Breast epithelium (tissue), 4 donors: ENCODE data around the gene TMEM233. TPM values are rescaled to one million over a fixed set of nuclear protein-coding genes. Genes with fewer than 3 reads are reported as not detected.

Source experiments
- DNase-seq, 2 donors: peaks; one replicate each; pipeline ENCODE4 v3.0.0-alpha.2; 2019; ENCODE audit warnings: low spot score in 2 of 2
- H3K27ac ChIP-seq, 2 donors: fragments of 200-600 bp; sonication (generic) in 1 of 2; one replicate each; pipeline ENCODE4 v1.5.1; 2016 to 2019; ENCODE audit warnings: mild to moderate bottlenecking in 1 of 2
- H3K27me3 ChIP-seq, 2 donors: fragments of 200-600 bp; sonication (generic) in 1 of 2; one replicate each; pipeline versions ENCODE4 v1.5.1 to v1.6.0; 2017 to 2019; ENCODE audit warnings: control low read depth in 1 of 2, mild to moderate bottlenecking in 1 of 2
- H3K36me3 ChIP-seq: fragments of 200-600 bp; one replicate; pipeline ENCODE4 v1.5.1; 2019
- H3K4me1 ChIP-seq, 2 donors: fragments of 200-600 bp; sonication (generic); one replicate each; pipeline ENCODE4 v1.5.1; 2016 to 2019; ENCODE audit warnings: control low read depth in 1 of 2
- H3K4me3 ChIP-seq, 3 donors: fragments of 200-600 bp; sonication (generic); 1 replicate in 2 of 3; 2 replicates in 1 of 3; pipeline ENCODE4 v1.5.1; 2016 to 2019; ENCODE audit warnings: mild to moderate bottlenecking in 3 of 3, moderate library complexity in 2 of 3
- H3K9me3 ChIP-seq, 2 donors: fragments of 200-600 bp; sonication (generic) in 1 of 2; one replicate each; pipeline ENCODE4 v1.5.1; 2016 to 2019; ENCODE audit warnings: control low read depth in 1 of 2
- POLR2A ChIP-seq: fragments of 450-650 bp; IDR thresholded peaks from one replicate; pipeline ENCODE4 v1.6.1; 2016; ENCODE audit warnings: antibody characterized with exemption, mild to moderate bottlenecking, moderate library complexity
- POLR2AphosphoS5 ChIP-seq, 3 donors: sonication (generic); formaldehyde crosslinking; IDR thresholded peaks; one replicate each; pipeline ENCODE4 v1.6.1; 2017; ENCODE audit warnings: antibody characterized with exemption in 3 of 3
- intact Hi-C: fragments of 100-400 bp; cut with DNase I; formaldehyde crosslinking; loops from one replicate; pipeline ENCODE4 v1.15.1; 2023; ENCODE audit warnings: low total_unique reads
- total RNA-seq, 3 donors: library from RNA; depleted of rRNA; stranded (reverse); fragments of >200 nt; gene quantifications; one replicate each; pipeline ENCODE4 v1.1.0, GENCODE V29; 2016
- TF ChIP-seq, protein P1 (sequence below), 3 donors: fragments of 450-650 bp; IDR thresholded peaks; one replicate each; pipeline ENCODE4 v1.5.1; 2016 to 2017; ENCODE audit warnings: antibody characterized with exemption in 3 of 3, mild to moderate bottlenecking in 3 of 3, moderate library complexity in 3 of 3

The TMEM233 gene
- total RNA-seq, 3 donors from 2014 or later: 0.48 TPM; not detected in 2

DNA sequence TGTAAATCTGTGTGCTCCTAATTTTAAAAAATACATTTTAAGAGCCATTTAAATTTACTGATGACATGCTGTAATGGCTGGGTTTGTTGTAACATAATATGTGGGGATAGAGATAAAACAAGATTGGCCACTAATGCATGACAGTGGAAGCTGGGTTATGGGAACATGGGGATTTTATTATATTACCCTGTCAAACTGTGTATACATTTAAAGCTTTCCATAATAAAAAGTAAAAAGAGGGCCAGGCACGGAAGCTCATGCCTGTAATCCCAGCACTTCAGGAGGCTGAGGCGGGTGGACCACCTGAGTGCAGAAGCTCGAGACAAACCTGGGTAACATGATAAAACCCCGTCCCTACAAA, 9.1 kb downstream of the TMEM233 start:
- no peak overlapping the region for H3K4me3 ChIP-seq
- no peaks in the 10 kb centered on the region for H3K36me3 ChIP-seq
- no peak overlapping the region for H3K27ac ChIP-seq
- DNase-seq: no peak
- no peaks in the 10 kb centered on the region for H3K4me1 ChIP-seq
- TF ChIP-seq, protein P1, sequence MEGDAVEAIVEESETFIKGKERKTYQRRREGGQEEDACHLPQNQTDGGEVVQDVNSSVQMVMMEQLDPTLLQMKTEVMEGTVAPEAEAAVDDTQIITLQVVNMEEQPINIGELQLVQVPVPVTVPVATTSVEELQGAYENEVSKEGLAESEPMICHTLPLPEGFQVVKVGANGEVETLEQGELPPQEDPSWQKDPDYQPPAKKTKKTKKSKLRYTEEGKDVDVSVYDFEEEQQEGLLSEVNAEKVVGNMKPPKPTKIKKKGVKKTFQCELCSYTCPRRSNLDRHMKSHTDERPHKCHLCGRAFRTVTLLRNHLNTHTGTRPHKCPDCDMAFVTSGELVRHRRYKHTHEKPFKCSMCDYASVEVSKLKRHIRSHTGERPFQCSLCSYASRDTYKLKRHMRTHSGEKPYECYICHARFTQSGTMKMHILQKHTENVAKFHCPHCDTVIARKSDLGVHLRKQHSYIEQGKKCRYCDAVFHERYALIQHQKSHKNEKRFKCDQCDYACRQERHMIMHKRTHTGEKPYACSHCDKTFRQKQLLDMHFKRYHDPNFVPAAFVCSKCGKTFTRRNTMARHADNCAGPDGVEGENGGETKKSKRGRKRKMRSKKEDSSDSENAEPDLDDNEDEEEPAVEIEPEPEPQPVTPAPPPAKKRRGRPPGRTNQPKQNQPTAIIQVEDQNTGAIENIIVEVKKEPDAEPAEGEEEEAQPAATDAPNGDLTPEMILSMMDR (IDR thresholded peaks at IDR 0.05): no peak
- TF ChIP-seq POLR2A (no peak), POLR2AphosphoS5 (IDR thresholded peaks at IDR 0.05) (no peak)
- intact Hi-C loops: no loop called here
- no peaks in the 10 kb centered on the region for H3K9me3 ChIP-seq
- peaks cover 0 to 6% of the 10 kb centered on the region in 2 donors for H3K27me3 ChIP-seq

DNA sequence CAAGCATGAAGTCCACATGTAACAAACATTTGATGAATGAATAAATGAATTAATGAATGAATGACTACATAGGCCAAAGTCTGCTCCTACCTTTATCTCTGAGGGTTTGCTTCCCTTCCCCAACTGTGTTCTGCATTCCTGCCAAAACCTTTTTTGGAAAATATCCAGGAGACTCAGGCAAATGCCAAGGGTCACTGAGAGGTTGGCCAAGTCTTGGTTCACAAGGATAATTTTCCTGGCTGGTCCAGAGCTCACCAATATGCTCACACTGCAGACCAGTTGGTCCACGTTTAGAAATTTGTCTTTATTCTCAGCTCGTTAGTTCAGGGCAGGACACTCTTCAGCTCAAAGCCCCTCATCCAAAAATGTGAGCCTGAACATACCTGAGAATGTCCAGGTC, 10.2 kb downstream of the TMEM233 start:
- no peak overlapping the region for H3K27ac ChIP-seq
- no peaks in the 10 kb centered on the region for H3K36me3 ChIP-seq
- TF ChIP-seq POLR2AphosphoS5 (IDR thresholded peaks at IDR 0.05) (no peak), POLR2A (no peak)
- TF ChIP-seq, protein P1 (IDR thresholded peaks at IDR 0.05): no peak
- H3K4me3 ChIP-seq: no peak overlapping the region
- no peaks in the 10 kb centered on the region for H3K9me3 ChIP-seq
- intact Hi-C loops: no loop called here
- DNase-seq: no peak
- no peaks in the 10 kb centered on the region for H3K4me1 ChIP-seq
- no peaks in the 10 kb centered on the region for H3K27me3 ChIP-seq

DNA sequence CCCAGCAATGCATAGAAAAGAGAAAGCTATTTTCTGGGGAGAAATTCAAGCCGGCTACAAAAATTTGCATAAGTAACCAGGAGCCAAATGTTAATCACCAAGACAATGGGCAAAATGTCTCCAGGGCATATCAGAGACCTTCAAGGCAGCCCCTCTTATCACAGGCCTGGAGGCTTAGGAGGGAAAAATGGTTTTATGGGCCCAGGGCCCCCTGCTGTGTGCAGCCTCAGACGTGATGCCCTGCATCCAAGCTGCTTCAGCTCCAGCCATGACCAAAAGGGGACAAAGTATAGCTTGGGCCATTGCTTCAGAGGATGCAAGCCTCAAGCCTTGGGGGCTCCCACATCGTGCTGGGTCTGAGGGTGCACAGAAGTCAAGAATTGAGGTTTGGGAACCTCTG, 15.8 kb downstream of the TMEM233 start:
- intact Hi-C loops: no loop called here
- Histone ChIP-seq H3K36me3 (no peaks in the 10 kb centered on the region), H3K4me3 (no peak overlapping the region), H3K27me3 (no peaks in the 10 kb centered on the region), H3K9me3 (peaks cover 0 to 5% of the 10 kb centered on the region in 2 donors), H3K27ac (no peak overlapping the region), H3K4me1 (no peaks in the 10 kb centered on the region)
- DNase-seq: no peak
- TF ChIP-seq POLR2A: no peak
- TF ChIP-seq, protein P1 (IDR thresholded peaks at IDR 0.05): no peak
- TF ChIP-seq POLR2AphosphoS5 (IDR thresholded peaks at IDR 0.05): no peak

- no peak for DNase-seq
- H3K9me3 ChIP-seq: peaks cover 0 to 5% of the 10 kb centered on the region in 2 donors
- H3K27me3 ChIP-seq: no peaks in the 10 kb centered on the region
- H3K4me3 ChIP-seq: no peak overlapping the region
- intact Hi-C loops: no loop called here
- H3K36me3 ChIP-seq: no peaks in the 10 kb centered on the region
- no peak overlapping the region for H3K27ac ChIP-seq
- TF ChIP-seq POLR2A: no peak
- H3K4me1 ChIP-seq: no peaks in the 10 kb centered on the region
Measured at GRCh38 chr12:119613319-119613936, 19.9 kb downstream of the TMEM233 start.

- Histone ChIP-seq H3K27ac (no peak overlapping the region), H3K4me3 (no peak overlapping the region), H3K9me3 (peaks cover 0 to 4% of the 10 kb centered on the region in 2 donors), H3K4me1 (no peaks in the 10 kb centered on the region), H3K27me3 (no peaks in the 10 kb centered on the region), H3K36me3 (no peaks in the 10 kb centered on the region)
- TF ChIP-seq, protein P1 (IDR thresholded peaks at IDR 0.05): no peak
- no peak for TF ChIP-seq POLR2A
- no peak for TF ChIP-seq POLR2AphosphoS5 (IDR thresholded peaks at IDR 0.05)
- intact Hi-C loops: no loop called here
- DNase-seq: no peak
Measured at GRCh38 chr12:119614705-119615104, 21.1 kb downstream of the TMEM233 start.
